Ramos (cell line): ENCODE measurements around the gene UBXN10.

ENCODE experiments used
- in situ Hi-C: fragments of 300-500 bp; cut with MboI; formaldehyde crosslinking; loops from one replicate; pipeline ENCODE4 v1.14.3; 2022; ENCODE audit warnings: low sequenced_read_pairs; ENCODE audit not compliant: unreplicated experiment

Gene UBXN10

GRCh38 chr1:20150969-20151368 is 34.9 kb upstream of the UBXN10 start:
- in situ Hi-C loops = loop anchor here (5.0 kb wide), 1 partner anchor 234 kb away; no protein-coding TSS in a partner anchor

- in situ Hi-C loops = loop anchor here (5.0 kb wide), 1 partner anchor 235 kb away; no protein-coding TSS in a partner anchor
These were observed 33.8 kb upstream of the UBXN10 start for GRCh38 chr1:20151906-20152598.

GRCh38 chr1:20152599-20152930 is 33.3 kb upstream of the UBXN10 start:
- in situ Hi-C loops = loop anchor here (5.0 kb wide), 1 partner anchor 235 kb away; no protein-coding TSS in a partner anchor

- in situ Hi-C loops = loop anchor here (5.0 kb wide), 1 partner anchor 236 kb away; no protein-coding TSS in a partner anchor
These were observed 32.9 kb upstream of the UBXN10 start for GRCh38 chr1:20153000-20153418.

- in situ Hi-C loops = loop anchor here (5.0 kb wide), 1 partner anchor 237 kb away; no protein-coding TSS in a partner anchor
These were observed 31.5 kb upstream of the UBXN10 start for GRCh38 chr1:20154301-20154831.

- in situ Hi-C loops = no loop called here
These were observed 27.4 kb upstream of the UBXN10 start for GRCh38 chr1:20158358-20159070.

- in situ Hi-C loops = no loop called here
These were observed 25.9 kb upstream of the UBXN10 start for GRCh38 chr1:20160034-20160433.

GRCh38 chr1:20164694-20165202 is 21.1 kb upstream of the UBXN10 start:
- in situ Hi-C loops = no loop called here

- in situ Hi-C loops = no loop called here
These were observed 20.4 kb upstream of the UBXN10 start for GRCh38 chr1:20165522-20165951.

- in situ Hi-C loops = no loop called here
These were observed 19.8 kb upstream of the UBXN10 start for GRCh38 chr1:20166051-20166450.

GRCh38 chr1:20167126-20167525 is 18.8 kb upstream of the UBXN10 start:
- in situ Hi-C loops = no loop called here

GRCh38 chr1:20168564-20169491 is 17.1 kb upstream of the UBXN10 start:
- in situ Hi-C loops = no loop called here

GRCh38 chr1:20169932-20170331 is 16.0 kb upstream of the UBXN10 start:
- in situ Hi-C loops = no loop called here

- in situ Hi-C loops = no loop called here
These were observed 13.8 kb upstream of the UBXN10 start for GRCh38 chr1:20172033-20172590.

GRCh38 chr1:20174937-20175666 is 10.8 kb upstream of the UBXN10 start:
- in situ Hi-C loops = no loop called here

GRCh38 chr1:20178634-20179370 is 7.1 kb upstream of the UBXN10 start:
- in situ Hi-C loops = no loop called here

- in situ Hi-C loops = no loop called here
These were observed 6.3 kb upstream of the UBXN10 start for GRCh38 chr1:20179371-20180128.
